PC-9 (cell line): ENCODE results near the gene CEP131. TPM values are rescaled to one million over a fixed set of nuclear protein-coding genes. Genes with fewer than 3 reads are reported as not detected.

Experiments used
- BruUV-seq: library from RNA; stranded (reverse); fragments of 400-500 nt; replicated peaks from 2 replicates; lab custom pipeline; 2021; lab: Mats Ljungman, UMichigan
- CTCF ChIA-PET: fragments of 300-600 bp; sonication (Branson Sonifier 250); formaldehyde crosslinking; loops from one replicate; lab custom pipeline; 2022; ENCODE audit warnings: antibody characterized with exemption; lab: Charles Lee
- POLR2A ChIA-PET: fragments of 300-600 bp; sonication (Branson Sonifier 250); formaldehyde crosslinking; loops from one replicate; lab custom pipeline; 2022; ENCODE audit warnings: antibody characterized with exemption; ENCODE audit not compliant: unreplicated experiment; lab: Charles Lee
- DNase-seq, 2 experiments: peaks; one replicate each; pipeline versions ENCODE4 v3.0.0 to v3.0.0-alpha.2; 2015 to 2022; ENCODE audit warnings: mixed read lengths in 1 of 2
- H2AFZ ChIP-seq: fragments of 200-600 bp; sonication (generic); 2 replicates; pipeline ENCODE4 v1.8.1; 2017; ENCODE audit warnings: antibody characterized with exemption
- H3F3A ChIP-seq: fragments of 200-600 bp; sonication (generic); 2 replicates; pipeline ENCODE4 v1.8.1; 2017; ENCODE audit warnings: antibody characterized with exemption, mild to moderate bottlenecking, low read depth; ENCODE audit not compliant: insufficient read depth
- H3K27ac ChIP-seq: fragments of 200-600 bp; sonication (generic); 2 replicates; pipeline ENCODE4 v1.6.1; 2016; ENCODE audit warnings: mixed run types
- H3K27me3 ChIP-seq: fragments of 200-600 bp; sonication (generic); 2 replicates; pipeline ENCODE4 v1.6.1; 2016; ENCODE audit warnings: low read depth, mixed run types; ENCODE audit not compliant: insufficient read depth
- H3K36me3 ChIP-seq: fragments of 200-600 bp; sonication (generic); 2 replicates; pipeline ENCODE4 v1.6.1; 2016; ENCODE audit warnings: low read depth, mixed run types
- H3K4me1 ChIP-seq: fragments of 200-600 bp; sonication (generic); replicated peaks from 2 replicates; pipeline ENCODE4 v1.6.1; 2016; ENCODE audit warnings: mixed run types; ENCODE audit not compliant: insufficient read depth
- H3K4me2 ChIP-seq: fragments of 200-600 bp; sonication (generic); 2 replicates; pipeline ENCODE4 v1.6.1; 2017; ENCODE audit warnings: mixed run types
- H3K4me3 ChIP-seq: fragments of 200-600 bp; sonication (generic); 2 replicates; pipeline ENCODE4 v1.6.1; 2016; ENCODE audit warnings: mixed run types
- H3K79me2 ChIP-seq: fragments of 200-600 bp; sonication (generic); 2 replicates; pipeline ENCODE4 v1.6.1; 2017; ENCODE audit warnings: low read depth, mixed run types
- H3K9me2 ChIP-seq: fragments of 200-600 bp; sonication (generic); 2 replicates; pipeline ENCODE4 v1.8.1; 2017; ENCODE audit warnings: mild to moderate bottlenecking; ENCODE audit not compliant: insufficient read depth
- H3K9me3 ChIP-seq: fragments of 200-600 bp; sonication (generic); 2 replicates; pipeline ENCODE4 v1.8.1; 2016; ENCODE audit warnings: low read depth; ENCODE audit not compliant: insufficient read depth
- H4K20me1 ChIP-seq: fragments of 200-600 bp; sonication (generic); 2 replicates; pipeline ENCODE4 v1.8.1; 2017; ENCODE audit not compliant: insufficient read depth
- CTCF ChIP-seq: fragments of 200-600 bp; sonication (generic); conservative IDR thresholded peaks from 2 replicates; pipeline ENCODE4 v1.6.1; 2017; ENCODE audit warnings: mixed run types, antibody characterized with exemption, mild to moderate bottlenecking, moderate library complexity
- EZH2 ChIP-seq: fragments of 200-600 bp; sonication (generic); IDR thresholded peaks from 2 replicates; pipeline ENCODE4 v1.8.0; 2017; ENCODE audit warnings: antibody characterized with exemption, low read depth
- intact Hi-C: fragments of 100-400 bp; cut with micrococcal nuclease; formaldehyde crosslinking; loops from one replicate; pipeline ENCODE4 v1.10.0; 2022; ENCODE audit not compliant: unreplicated experiment
- total RNA-seq: library from RNA; stranded (reverse); gene quantifications from 2 replicates; pipeline ENCODE4 v1.2.3, GENCODE V29; 2021

CEP131 gene
- total RNA-seq, 1 experiment from 2014 or later, result 24.4 TPM

- no peaks in the 10 kb centered on the region for H4K20me1 ChIP-seq
- H3K9me3 ChIP-seq, result no peaks in the 10 kb centered on the region
- H3K4me3 ChIP-seq, result no peak overlapping the region
- no peaks in the 10 kb centered on the region for H3K79me2 ChIP-seq
- H3K9me2 ChIP-seq, result no peaks in the 10 kb centered on the region
- ChIA-PET CTCF (no interaction called here), POLR2A (no interaction called here)
- no peak for DNase-seq
- no peak for TF ChIP-seq CTCF
- no peak for TF ChIP-seq EZH2
- no peak overlapping the region for H3K27ac ChIP-seq
- H2AFZ ChIP-seq, result no peak overlapping the region
- no peaks in the 10 kb centered on the region for H3K27me3 ChIP-seq
- intact Hi-C loops, result no loop called here
- no peaks in the 10 kb centered on the region for H3F3A ChIP-seq
- no TSS peak for BruUV-seq
- no peak overlapping the region for H3K4me2 ChIP-seq
- no peaks in the 10 kb centered on the region for H3K4me1 ChIP-seq
- H3K36me3 ChIP-seq, result no peaks in the 10 kb centered on the region
Measured at GRCh38 chr17:81213978-81214377, 8.8 kb downstream of the CEP131 start.

GRCh38 chr17:81212365-81212764 lies 10.4 kb downstream of the CEP131 start:
- ChIA-PET CTCF (no interaction called here), POLR2A (no interaction called here)
- no TSS peak for BruUV-seq
- H3K4me3 ChIP-seq, result no peak overlapping the region
- no peaks in the 10 kb centered on the region for H4K20me1 ChIP-seq
- H3K4me1 ChIP-seq, result no peaks in the 10 kb centered on the region
- no peak overlapping the region for H2AFZ ChIP-seq
- H3F3A ChIP-seq, result no peaks in the 10 kb centered on the region
- H3K36me3 ChIP-seq, result no peaks in the 10 kb centered on the region
- intact Hi-C loops, result no loop called here
- no peaks in the 10 kb centered on the region for H3K27me3 ChIP-seq
- H3K27ac ChIP-seq, result no peak overlapping the region
- TF ChIP-seq CTCF (no peak), EZH2 (no peak)
- DNase-seq, result no peak
- no peaks in the 10 kb centered on the region for H3K9me3 ChIP-seq
- H3K79me2 ChIP-seq, result no peaks in the 10 kb centered on the region
- H3K4me2 ChIP-seq, result no peak overlapping the region
- no peaks in the 10 kb centered on the region for H3K9me2 ChIP-seq

GRCh38 chr17:81210868-81211267 lies 11.9 kb downstream of the CEP131 start:
- no peak overlapping the region for H3K27ac ChIP-seq
- intact Hi-C loops, result no loop called here
- no peaks in the 10 kb centered on the region for H3K9me3 ChIP-seq
- H3K9me2 ChIP-seq, result no peaks in the 10 kb centered on the region
- BruUV-seq, result no TSS peak
- H4K20me1 ChIP-seq, result no peaks in the 10 kb centered on the region
- ChIA-PET POLR2A (no interaction called here), CTCF (no interaction called here)
- H3K4me1 ChIP-seq, result no peaks in the 10 kb centered on the region
- TF ChIP-seq CTCF (no peak), EZH2 (no peak)
- no peak for DNase-seq
- H3K4me3 ChIP-seq, result no peak overlapping the region
- no peak overlapping the region for H2AFZ ChIP-seq
- no peaks in the 10 kb centered on the region for H3K79me2 ChIP-seq
- no peaks in the 10 kb centered on the region for H3F3A ChIP-seq
- H3K36me3 ChIP-seq, result no peaks in the 10 kb centered on the region
- no peak overlapping the region for H3K4me2 ChIP-seq
- H3K27me3 ChIP-seq, result no peaks in the 10 kb centered on the region
